RPMI8226 (cell line): ENCODE results near the gene APIP.
A peak's percentile ranks its signal among the peaks of the same experiment; 100 is the strongest.
"Not testable (repeated sequence)": the region's sequence is repeated elsewhere in the genome, so short reads cannot be mapped to it uniquely, and the experiment has no call there.

ENCODE experiments used
- DNase-seq: peaks from one replicate; pipeline ENCODE4 v3.0.0-alpha.2; 2015

The APIP gene

DNA sequence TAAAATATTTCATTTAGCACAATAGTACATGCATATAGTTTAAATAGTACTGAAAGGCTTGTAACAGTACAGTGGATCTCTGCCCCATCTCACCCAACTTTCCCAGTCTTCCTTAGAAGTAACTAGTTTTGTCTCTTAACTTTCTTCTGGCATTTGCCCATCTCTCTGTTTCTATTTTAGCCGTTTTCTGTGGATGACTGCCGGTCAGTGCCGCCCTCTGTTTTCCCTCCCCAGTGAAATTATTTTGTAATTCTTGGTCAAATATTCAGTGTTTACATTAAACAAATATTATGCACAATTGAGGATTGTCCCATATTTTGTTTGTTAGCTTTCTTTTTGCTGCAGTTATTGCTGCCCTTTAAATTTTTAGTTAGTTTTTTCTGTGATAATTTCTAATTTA lies 8.5 kb upstream of the APIP start:
- no peak for DNase-seq

DNA sequence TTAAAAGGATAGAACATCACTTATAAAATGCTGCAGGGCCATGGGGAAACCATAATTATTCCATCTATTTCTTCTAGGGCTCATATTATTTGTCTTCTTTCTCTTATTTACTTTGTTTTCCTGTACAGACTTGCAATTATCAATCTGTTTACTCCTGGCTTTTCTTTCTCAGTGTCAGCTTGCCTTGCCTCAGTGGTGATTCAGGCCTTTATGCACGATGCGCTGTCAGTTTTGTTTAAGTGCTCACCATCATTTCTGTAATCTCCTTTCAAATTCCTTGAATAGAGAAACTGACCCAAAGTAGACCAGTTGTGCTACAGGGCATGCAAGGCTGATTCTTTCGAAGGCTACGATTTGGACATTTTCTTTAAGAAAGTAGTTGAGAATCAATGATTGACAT lies 5.0 kb upstream of the APIP start:
- DNase-seq, result no peak

DNA sequence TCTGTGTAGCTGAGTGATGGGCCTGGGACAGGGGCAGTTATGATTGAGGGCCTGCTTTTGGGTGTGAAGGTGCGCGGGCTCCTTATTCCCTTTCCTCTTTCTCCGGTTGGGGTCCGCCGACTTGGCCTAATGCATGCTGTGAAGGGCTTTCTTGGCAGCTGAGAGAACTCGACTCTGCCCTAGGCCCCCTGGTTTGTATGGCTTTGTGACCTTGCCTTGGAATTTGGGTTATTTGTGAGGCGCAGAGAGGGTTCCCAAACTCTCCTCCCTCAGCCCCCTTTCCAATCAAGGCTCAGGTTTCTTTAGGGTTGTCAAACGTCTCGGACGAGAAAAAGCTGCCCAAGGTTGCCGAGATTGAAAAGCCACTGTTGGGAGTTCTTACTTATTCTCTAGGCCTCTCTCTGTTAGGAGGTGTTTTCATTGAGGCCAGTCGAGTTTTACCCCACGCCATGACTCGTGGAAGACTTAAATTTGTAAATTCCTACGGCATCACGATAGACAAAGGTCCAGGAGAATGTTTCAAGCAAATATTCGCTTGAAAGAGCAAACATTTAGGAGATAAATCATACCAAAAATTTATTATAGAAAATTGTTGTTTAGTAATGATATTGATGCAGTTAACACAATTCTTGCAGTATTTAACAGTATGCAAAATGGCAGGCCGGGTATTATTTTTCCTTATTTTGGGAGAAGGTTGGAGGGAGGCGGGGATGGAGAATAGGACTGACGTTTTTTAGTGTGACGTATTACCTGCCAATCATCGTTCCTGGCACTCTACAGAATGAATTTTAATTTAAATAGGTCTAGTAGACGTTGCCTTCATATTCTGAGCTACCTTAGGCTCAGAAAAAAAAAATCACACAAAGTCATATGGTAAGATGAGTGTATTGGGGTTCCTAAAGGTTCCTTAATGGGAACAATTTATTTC lies 928 bp upstream of the APIP start:
- DNase-seq, result no peak

DNA sequence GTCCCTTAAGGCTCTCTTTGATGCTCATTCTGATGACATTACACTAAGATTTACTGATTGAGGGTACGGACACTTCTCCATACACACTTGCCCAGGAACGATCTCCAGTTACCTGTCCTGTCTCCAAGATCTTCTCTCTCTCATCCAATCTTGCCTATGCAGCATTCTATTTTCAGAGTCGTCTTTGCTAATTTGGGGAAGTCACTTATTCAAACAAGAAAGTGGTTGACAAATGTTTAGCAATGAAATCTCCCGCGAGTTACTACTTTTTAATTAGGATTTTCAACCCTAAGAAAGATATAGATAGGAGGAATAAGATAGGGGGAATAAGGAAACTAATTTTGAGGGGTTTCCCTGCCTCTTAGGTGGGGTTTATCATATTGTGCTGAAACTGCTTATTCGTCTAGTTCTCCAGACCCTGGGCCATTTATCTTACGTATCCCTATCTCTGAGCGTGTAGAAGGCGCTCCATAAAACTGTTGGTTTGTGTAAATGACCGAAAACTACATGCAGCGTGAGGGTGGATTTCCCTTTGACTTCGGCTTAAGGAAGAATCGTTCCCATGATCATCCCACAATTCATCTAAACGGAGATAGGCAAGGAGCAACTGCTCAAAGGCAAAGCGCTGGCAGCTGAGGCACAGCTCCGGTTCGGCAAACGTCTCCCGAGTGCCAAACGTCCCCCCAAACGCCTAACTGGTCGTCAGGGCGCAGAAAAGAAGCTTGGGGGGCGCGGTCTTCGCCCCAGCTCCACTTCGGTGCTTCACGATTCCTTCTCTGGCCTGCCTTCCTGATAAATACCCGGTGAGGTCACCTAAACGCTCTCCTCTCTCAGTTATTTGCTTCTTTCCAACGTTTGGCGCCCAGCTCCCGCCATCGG lies 804 bp downstream of the APIP start:
- DNase-seq, result peak; percentile 7

DNA sequence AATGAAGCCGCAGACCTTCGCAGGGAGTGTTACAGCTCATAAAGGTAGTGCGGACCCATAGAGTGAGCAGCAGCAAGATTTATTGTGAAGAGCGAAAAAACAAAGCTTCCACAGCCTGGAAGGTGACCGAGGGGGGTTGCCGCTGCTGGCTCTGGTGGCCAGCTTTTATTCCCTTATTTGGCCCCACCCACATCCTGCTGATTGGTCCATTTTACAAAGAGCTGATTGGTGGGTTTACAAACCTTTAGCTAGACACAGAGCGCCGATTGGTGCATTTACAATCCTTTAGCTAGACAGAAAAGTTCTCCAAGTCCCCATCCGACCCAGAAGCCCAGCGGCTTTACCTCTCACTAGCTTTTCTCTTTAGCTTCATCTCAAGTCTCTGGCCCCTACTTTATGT lies 2.6 kb downstream of the APIP start:
- not testable (repeated sequence) for DNase-seq

DNA sequence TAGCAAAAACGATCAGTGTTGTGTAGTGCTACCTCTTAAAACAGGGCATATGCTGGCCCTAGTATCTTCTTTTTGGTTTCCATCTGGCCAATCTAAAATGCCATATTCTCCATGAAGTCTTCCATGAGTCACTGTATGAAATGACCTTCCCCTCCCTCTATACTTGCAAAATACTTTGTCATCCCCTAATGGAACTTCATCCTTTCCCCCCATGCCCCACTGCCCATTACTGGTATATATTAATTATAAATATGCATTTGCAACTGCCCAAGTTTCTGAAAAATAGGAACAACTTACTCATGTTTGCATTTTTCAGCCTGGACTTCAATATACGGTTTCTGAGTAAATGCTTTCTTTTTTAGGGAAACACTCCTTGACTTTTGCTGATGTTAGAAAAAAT lies 4.5 kb downstream of the APIP start:
- no peak for DNase-seq

DNA sequence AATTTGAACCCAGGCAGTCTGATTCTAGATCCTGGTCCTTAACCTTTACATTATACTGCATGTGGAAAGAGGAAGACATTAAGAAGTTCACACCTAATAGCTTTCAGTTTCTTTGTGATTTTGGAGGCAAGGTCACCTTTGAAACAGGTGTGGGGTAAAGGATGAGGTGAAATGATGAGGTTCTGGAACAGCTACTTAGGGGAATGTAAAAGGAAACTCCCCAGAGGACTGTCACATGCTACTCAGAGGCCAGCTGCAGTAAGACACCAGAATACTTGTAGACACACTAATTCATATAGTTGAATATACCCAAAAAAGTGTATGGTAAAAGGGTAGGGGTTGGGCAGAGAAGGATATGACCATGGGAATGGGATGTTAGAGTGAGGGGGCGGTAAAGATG lies 5.4 kb downstream of the APIP start:
- DNase-seq, result no peak

DNA sequence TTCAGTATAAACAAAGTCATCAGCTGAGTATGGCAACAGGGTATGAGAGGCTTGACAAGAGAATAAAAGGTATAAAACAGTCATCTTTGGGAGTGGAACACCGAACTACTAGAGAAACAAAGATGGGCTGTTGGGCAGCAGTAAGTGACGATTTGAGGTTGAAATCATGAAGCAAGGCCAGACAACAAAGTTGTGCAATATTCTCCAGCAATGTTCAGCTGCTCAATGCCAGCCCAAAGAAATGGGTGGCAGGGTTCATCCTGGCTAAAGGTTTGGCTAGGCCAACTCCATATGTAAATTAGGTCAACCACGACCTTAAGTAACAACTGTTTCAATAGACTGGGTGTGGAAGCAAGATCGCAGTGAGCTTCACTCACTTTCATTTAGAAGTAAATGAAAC lies 6.2 kb downstream of the APIP start:
- DNase-seq, result no peak

DNA sequence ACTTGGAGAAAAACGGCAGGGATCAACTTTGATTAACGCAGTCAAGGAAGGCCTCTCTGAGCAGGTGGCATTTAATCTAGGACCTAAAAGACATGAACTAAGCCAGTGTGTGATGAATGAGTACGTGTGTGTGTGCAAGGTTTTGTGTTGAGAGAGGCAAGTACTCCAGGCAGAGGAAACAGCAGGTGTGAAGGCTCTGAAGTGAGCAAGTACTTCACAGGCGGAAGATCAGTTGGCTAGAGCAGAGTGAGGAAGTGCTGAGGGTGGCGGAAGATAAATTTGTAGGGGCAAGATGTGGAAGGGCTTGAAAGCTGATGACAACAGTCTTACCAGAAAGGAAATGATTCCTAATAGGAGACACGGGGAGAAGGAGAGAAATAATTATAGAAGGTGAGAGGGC lies 6.8 kb downstream of the APIP start:
- no peak for DNase-seq

DNA sequence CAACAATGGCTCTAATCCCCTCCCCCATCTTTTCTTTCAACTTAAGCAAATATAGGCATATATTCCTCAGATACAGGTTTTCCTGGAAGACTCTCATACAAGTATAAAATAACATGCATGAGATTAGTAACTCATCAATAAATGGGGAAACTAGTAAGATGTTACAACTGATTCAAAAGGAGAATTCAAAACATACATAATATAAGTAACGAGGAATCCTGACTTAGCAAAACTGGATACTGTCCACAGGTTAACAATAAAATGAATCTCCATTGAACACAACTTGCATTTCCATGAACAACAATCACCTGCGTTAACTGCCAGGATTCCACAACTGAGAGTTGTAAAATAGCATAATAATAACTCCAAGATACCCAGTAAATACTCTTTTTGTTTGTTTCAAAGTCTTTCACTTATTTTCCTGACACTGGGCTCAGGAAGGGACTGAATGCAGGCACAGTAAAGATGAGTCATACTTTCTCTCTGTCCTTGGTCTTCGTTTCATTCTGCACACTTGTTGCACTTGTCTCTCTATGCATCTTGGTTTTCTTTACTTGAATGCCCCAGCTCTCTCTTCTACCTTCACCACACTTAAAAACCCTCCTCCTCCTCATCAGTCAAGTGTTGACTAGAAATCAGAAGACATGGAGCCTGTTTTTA lies 8.1 kb downstream of the APIP start:
- no peak for DNase-seq

DNA sequence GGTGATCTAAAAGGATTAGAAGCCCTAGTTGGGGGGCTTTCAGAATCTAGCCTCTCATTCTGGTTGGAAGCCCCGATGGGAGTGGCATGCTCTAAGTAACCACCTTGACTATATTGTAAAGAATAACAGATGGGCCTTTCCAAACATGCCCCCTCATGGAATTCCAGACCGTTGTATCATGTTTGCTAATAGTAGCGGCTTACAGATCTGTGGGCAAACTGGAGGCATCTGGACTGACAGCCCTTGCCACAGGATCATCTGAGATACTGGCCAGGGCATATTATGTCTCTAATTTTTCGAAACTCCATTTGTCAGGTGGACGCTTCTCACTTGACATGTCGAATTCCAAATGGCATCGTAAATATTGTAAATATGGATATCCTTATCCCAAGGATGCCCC lies 10.5 kb downstream of the APIP start:
- DNase-seq, result no peak

DNA sequence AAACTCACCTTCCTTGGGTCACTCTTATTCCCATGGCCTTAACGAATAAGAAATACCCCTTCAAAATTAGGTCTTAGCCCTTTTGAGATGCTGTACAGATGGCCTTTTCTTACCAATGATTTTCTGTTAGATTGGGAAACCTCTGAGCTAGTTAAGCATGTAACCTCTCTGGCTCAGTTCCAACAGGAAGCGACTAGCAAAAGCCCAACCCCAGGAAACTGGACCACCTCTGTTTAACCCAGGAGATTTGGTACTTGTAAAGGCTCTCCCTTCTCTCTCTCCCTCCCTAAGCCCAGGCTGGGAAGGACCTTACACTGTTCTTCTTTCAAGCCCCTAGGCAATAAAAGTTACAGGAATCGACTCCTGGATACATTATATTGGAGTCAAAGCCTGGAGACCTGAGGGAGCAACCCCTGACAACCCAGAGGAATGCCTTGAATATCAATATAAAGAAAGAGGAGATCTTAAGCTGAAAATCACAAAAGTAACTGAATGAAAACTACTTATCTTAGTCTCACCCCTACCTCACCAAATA lies 11.7 kb downstream of the APIP start:
- no peak for DNase-seq

DNA sequence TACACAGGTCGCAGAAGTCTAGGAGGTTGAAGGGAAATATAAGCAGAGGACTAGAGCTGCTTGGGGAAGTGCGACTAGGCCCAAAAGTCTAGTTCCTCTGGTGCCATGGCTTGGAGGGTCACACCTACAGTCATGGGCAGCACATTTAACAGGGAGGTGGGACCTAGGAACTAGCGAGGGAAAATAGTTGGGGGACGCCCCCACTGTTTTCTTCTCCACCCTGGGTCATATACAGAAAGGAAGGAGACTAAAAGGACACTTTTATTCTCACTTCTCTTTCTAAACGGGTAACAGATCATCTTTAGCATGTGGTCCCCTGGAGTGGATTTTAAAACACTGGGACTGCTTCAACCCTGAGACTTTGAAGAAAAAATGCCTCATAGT lies 16.6 kb downstream of the APIP start:
- DNase-seq, result no peak

DNA sequence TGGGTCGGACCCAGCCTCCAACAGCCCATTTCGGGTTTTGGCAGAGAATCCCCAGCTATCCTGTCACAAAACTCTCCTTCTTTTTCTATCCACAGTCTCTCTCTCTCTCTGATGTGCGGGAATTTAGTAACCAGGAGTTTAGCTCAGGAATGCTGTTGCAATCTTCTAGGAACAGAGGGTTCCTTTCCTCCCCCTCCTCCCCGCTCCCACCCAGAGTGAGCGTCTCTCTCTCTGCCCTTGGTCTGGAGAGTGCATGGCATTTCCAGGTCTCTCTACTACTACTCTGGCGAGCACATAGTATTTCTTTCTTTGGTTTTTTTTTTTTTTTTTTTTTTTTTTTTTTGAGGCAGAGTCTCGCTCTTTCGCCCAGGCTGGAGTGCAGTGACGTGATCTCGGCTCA lies 17.7 kb downstream of the APIP start:
- no peak for DNase-seq

DNA sequence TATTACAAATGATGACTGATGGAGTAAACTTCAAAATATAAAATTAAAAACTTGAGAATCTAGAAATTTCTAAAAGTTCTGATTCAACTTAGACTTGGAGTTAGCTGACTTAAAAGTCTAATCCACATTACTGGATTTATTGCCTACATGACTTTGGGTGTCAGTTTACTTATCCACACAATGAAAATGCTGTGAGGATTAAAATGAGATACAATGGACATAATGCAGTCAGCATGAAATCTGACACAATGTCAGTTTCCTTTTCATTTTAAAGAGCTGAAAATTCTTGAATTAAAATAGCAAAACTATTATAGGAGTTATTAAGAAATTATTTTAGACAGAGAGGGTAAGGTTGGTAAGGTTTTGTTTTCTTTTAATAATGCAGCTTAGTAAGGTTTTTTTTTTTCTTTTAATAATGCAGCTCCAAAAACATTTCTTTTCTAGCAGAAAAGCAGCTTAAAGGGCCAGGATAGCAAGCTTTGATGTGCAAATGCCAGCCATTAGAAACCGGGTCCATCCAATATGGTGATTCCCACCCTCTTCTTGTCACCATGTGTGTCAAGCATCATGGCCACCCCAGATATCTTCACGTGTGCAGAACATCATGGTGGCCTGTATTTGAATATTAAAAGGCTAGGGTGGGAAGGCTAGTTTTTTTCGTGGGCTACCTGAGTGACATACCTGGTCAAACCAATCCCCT lies 18.9 kb downstream of the APIP start:
- no peak for DNase-seq

DNA sequence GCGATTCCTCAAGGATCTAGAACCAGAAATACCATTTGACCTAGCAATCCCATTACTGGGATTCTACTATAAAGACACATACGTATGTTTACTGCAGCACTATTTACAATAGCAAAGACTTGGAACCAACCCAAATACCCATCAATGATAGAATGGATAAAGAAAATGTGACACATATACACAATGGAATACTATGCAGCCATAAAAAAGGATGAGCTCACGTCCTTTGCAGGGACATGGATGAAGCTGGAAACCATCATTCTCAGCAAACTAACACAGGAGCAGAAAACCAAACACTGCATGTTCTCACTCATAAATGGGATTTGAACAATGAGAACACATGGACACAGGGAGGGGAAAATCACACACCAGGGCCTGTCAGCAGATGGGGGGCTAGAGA lies 20.0 kb downstream of the APIP start:
- not testable (repeated sequence) for DNase-seq

DNA sequence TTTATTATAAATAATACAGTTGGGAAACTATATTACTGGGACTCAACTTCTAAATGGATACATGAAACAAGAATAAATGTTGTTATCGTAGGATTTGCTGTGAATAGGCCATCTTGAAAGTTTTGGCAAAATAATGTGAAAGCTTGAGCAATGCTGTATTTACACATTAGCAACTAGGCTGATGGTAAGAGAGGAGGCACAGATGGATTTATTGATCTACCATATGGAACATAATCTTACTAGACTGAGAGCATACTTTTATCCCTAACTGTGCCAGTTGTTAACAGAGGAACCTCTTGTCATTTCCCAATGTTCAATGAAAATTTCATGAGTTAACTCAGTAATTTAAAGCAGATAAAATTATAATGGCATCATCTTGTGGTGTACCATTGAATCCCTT lies 22.8 kb downstream of the APIP start:
- DNase-seq, result no peak

DNA sequence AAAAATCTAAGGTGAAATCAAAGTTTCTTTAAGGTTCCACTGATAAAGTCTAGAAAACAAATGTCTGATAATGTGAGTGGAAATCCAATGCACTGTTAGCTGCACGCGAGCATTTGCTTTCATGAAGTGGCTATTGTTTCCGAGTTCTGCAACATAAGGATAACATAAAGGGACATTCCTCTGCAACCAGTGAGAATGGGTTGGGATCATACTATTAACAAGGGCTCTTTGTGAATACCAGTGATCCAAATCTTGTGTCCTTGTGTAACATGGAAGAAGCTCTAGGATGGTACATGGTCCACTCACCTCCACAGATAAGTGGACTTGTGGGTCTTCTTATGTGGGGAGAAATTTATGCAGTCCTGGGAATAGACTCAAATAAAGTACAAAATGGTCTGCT lies 24.6 kb downstream of the APIP start:
- DNase-seq, result no peak

DNA sequence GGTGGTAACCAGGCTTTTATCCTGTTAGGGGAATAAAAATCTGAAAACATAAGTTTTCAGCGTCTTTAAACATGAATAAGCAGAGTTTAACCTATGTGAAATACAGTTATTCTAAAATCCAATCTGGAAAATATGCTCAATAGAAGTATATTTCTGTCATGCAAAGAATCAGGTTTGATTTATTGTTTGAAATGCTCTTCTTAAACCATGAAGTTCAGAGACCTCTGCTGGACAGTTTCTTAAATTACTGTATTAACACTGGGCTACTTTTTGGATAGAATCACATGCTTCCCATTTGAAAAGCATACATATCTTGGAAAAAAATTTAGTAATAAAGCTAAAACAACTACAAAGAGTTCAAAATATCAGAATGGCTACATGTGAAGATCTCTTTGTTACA lies 25.4 kb downstream of the APIP start:
- peak; percentile 17 for DNase-seq

DNA sequence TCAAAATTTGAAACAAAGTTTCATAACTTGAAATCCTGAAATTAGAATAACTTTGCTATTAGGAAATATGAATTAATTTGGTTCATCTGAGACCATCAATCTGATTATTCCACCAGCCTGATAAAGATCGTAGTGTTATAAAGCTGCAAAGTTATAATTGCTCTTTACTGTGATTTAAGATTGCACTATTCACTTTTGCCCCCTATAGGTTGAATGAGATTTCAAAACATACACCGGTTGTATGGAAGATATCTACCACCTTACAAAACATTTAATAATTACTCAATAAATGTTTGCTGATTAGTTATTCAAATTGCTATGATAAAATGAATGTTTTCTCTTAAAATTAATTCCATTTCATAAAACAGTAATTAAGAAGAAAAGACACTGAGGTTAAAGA lies 26.1 kb downstream of the APIP start:
- no peak for DNase-seq

DNA sequence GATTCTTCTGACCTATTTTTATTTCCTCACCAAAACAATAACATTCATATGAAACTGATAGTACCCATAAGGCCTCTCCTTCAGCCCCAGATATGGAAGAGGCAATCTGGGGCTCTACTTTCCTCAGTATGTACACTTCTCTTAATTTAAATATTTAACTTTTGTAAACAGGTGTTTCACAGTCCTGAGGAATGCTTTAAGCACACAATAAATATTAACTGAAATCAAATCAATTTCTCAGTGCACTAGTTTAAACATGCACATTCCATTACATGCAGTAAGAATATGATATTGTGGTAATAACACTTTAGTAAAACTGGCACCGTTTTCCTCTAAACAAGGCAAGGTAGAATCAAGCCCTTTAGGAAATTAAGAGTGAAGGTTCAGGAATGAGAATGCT lies 28.9 kb downstream of the APIP start:
- no peak for DNase-seq

DNA sequence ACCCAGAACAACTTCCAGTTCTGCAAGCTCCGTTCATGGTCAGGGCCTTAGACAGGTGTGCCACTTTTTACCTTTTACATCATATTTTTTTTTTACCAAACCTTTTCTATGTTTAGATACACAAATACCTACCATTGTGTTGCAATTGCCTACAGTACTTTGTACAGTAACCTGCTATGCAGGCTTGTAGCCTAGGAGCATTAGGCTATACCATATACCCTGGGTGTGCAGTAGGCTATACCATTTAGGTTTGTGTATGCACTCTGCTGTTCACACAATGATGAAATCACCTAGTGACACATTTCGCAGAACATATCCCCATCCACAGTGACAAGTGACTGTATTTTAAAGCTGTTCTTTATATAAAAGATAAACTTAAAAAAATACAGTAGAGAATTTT lies 29.6 kb downstream of the APIP start:
- no peak for DNase-seq

DNA sequence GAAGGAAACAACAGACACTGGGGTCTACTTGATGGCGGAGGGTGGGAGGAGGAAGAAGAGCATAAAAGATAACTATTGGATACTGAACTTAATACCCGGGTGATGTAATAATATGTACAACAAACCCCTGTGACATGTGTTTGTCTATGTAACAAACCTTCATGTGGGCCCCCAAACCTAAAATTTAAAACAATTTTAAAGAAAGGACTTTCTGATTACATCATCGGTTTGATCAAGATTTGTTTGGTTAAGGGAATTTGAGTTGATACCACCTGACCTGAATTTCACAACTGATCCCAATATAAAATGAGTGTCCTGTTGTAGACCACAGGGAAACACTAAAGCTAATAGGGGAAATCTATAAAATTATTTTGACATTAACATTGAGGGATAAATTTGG lies 34.3 kb downstream of the APIP start:
- no peak for DNase-seq
